Neural cell (in vitro differentiated cells): Measurements from ENCODE around the gene OR52A1.

Source experiments
- EP300 ChIP-seq: fragments of 450-650 bp; conservative IDR thresholded peaks from 2 replicates; pipeline ENCODE4 v1.6.1; 2014; ENCODE audit warnings: antibody characterized with exemption, mild to moderate bottlenecking, moderate library complexity; ENCODE audit not compliant: poor library complexity, severe bottlenecking
- RAD21 ChIP-seq: fragments of 450-650 bp; conservative IDR thresholded peaks from 2 replicates; pipeline ENCODE4 v1.6.1; 2014; ENCODE audit warnings: antibody characterized with exemption, mild to moderate bottlenecking, moderate library complexity
- REST ChIP-seq: IDR thresholded peaks from 2 replicates; pipeline ENCODE4 v1.6.1; 2012; ENCODE audit warnings: borderline replicate concordance
- TAF1 ChIP-seq: IDR thresholded peaks from 2 replicates; pipeline ENCODE4 v1.6.1; 2012; ENCODE audit warnings: low read depth
- TF ChIP-seq, protein P1 (sequence below): fragments of 450-650 bp; IDR thresholded peaks from 2 replicates; pipeline ENCODE4 v1.5.1; 2014; ENCODE audit warnings: antibody characterized with exemption, mild to moderate bottlenecking, moderate library complexity; ENCODE audit not compliant: poor library complexity, severe bottlenecking

GRCh38 chr11:5115339-5115738 is 39.2 kb downstream of the OR52A1 start:
- no peak for TF ChIP-seq RAD21
- TF ChIP-seq TAF1: no peak
- TF ChIP-seq EP300: no peak
- TF ChIP-seq, protein P1, sequence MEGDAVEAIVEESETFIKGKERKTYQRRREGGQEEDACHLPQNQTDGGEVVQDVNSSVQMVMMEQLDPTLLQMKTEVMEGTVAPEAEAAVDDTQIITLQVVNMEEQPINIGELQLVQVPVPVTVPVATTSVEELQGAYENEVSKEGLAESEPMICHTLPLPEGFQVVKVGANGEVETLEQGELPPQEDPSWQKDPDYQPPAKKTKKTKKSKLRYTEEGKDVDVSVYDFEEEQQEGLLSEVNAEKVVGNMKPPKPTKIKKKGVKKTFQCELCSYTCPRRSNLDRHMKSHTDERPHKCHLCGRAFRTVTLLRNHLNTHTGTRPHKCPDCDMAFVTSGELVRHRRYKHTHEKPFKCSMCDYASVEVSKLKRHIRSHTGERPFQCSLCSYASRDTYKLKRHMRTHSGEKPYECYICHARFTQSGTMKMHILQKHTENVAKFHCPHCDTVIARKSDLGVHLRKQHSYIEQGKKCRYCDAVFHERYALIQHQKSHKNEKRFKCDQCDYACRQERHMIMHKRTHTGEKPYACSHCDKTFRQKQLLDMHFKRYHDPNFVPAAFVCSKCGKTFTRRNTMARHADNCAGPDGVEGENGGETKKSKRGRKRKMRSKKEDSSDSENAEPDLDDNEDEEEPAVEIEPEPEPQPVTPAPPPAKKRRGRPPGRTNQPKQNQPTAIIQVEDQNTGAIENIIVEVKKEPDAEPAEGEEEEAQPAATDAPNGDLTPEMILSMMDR: no peak
- no peak for TF ChIP-seq REST
